HG03469 (cell line): Measurements from ENCODE around the gene GABRB1.

Experiments used
- ATAC-seq: cut with Tn5 transposase; IDR thresholded peaks from one replicate; pipeline ENCODE4 v1.9.1; 2021; ENCODE audit warnings: mild to moderate bottlenecking, moderate library complexity, moderate number of reproducible peaks; ENCODE audit not compliant: unreplicated experiment

Gene GABRB1

GRCh38 chr4:47045261-47045660, 13.9 kb downstream of the GABRB1 start:
- no peak for ATAC-seq

GRCh38 chr4:47049347-47049746, 18.0 kb downstream of the GABRB1 start:
- no peak for ATAC-seq

GRCh38 chr4:47050761-47051725, 19.7 kb downstream of the GABRB1 start:
- no peak for ATAC-seq

GRCh38 chr4:47053485-47053884, 22.1 kb downstream of the GABRB1 start:
- ATAC-seq, result no peak

- ATAC-seq, result no peak
Observed at GRCh38 chr4:47054130-47054529, 22.8 kb downstream of the GABRB1 start.

GRCh38 chr4:47057991-47058390, 26.6 kb downstream of the GABRB1 start:
- no peak for ATAC-seq

- ATAC-seq, result no peak
Observed at GRCh38 chr4:47060561-47060960, 29.2 kb downstream of the GABRB1 start.

- no peak for ATAC-seq
Observed at GRCh38 chr4:47061435-47061834, 30.1 kb downstream of the GABRB1 start.

- no peak for ATAC-seq
Observed at GRCh38 chr4:47065051-47065481, 33.7 kb downstream of the GABRB1 start.

GRCh38 chr4:47068986-47069385, 37.6 kb downstream of the GABRB1 start:
- no peak for ATAC-seq

GRCh38 chr4:47071901-47072341, 40.6 kb downstream of the GABRB1 start:
- no peak for ATAC-seq

- no peak for ATAC-seq
Observed at GRCh38 chr4:47073647-47074046, 42.3 kb downstream of the GABRB1 start.

GRCh38 chr4:47074816-47075215, 43.4 kb downstream of the GABRB1 start:
- ATAC-seq, result no peak

GRCh38 chr4:47075262-47075661, 43.9 kb downstream of the GABRB1 start:
- no peak for ATAC-seq

- no peak for ATAC-seq
Observed at GRCh38 chr4:47075919-47076318, 44.6 kb downstream of the GABRB1 start.

GRCh38 chr4:47084111-47084510, 52.7 kb downstream of the GABRB1 start:
- no peak for ATAC-seq

- no peak for ATAC-seq
Observed at GRCh38 chr4:47084795-47085194, 53.4 kb downstream of the GABRB1 start.

GRCh38 chr4:47088298-47088697, 56.9 kb downstream of the GABRB1 start:
- ATAC-seq, result no peak

- ATAC-seq, result no peak
Observed at GRCh38 chr4:47095884-47096283, 64.5 kb downstream of the GABRB1 start.

GRCh38 chr4:47101453-47101852, 70.1 kb downstream of the GABRB1 start:
- no peak for ATAC-seq

GRCh38 chr4:47104986-47105385, 73.6 kb downstream of the GABRB1 start:
- no peak for ATAC-seq

GRCh38 chr4:47106561-47106960, 75.2 kb downstream of the GABRB1 start:
- ATAC-seq, result no peak
